Adipose tissue (tissue), 3 donors: ENCODE data around the gene FCGR1A. TPM values are rescaled to one million over a fixed set of nuclear protein-coding genes. Genes with fewer than 3 reads are reported as not detected.
"Not testable (repeated sequence)": the region's sequence is repeated elsewhere in the genome, so short reads cannot be mapped to it uniquely, and the experiment has no call there.

Experiments used
- H3K27ac ChIP-seq: one replicate; pipeline ENCODE4 v1.5.1; 2013; ENCODE audit warnings: low read depth, low read length
- WGBS, 3 donors: extraction: QIAGEN DNeasy Blood & Tissue Kit; methylation state at CpG; one replicate each; pipeline ENCODE4 v1.1.7; 2013; 5-methylcytosine and 5-hydroxymethylcytosine counted together
- polyA plus RNA-seq, 3 donors: library from polyadenylated mRNA; stranded (reverse); fragments of 200-250 nt; gene quantifications; one replicate each; pipeline ENCODE4 v1.2.3, GENCODE V29; 2013
- donor health status: healthy with polysubstance abuse.
- donor health status: Bipolar disorder and iron deficiency.
- donor health status: healthy.

Gene FCGR1A
- polyA plus RNA-seq, 3 donors = 2.0 to 9.7 (median 9.6) TPM

GRCh38 chr1:149771653-149772425 is 10.7 kb upstream of the FCGR1A start:
- WGBS, 3 donors = 61 to 73% (median 64%) methylated on average over 1 to 2 of the region's 4 CpGs
- H3K27ac ChIP-seq = not testable (repeated sequence)

GRCh38 chr1:149775510-149776147 is 6.9 kb upstream of the FCGR1A start:
- not testable (repeated sequence) for H3K27ac ChIP-seq
- WGBS, 3 donors = 27 to 40% (median 30%) methylated on average over 1 of the region's 3 CpGs

DNA sequence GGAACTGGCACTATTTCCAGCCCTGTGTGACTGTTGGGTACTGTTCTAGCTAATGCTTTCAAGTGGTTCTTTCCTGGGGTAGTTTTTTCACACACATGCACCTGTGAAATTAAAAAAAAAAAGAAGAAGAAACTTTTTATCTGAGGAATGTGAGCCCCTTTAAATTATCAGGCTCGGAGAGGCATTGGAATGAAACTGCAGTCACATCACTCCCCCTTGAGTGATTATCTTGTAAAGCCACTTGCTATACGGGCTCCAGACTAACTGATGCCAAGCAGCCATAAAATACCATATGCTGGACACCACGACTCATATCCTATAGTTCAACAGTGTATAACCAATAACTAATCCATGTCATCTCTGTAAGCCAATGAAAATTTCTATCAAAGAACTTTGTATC is 5.4 kb upstream of the FCGR1A start:
- not testable (repeated sequence) for H3K27ac ChIP-seq
- WGBS, 3 donors = 8 to 31% (median 26%) methylated on average over 1 to 2 of the region's 3 CpGs

GRCh38 chr1:149778313-149778712 is 4.2 kb upstream of the FCGR1A start:
- 64 to 75% (median 71%) methylated on average over 1 of the region's 1 CpG for WGBS, 3 donors
- H3K27ac ChIP-seq = not testable (repeated sequence)

GRCh38 chr1:149781413-149781984 is 995 bp upstream of the FCGR1A start:
- WGBS, 3 donors = 76 to 79% (median 76%) methylated on average over 4 to 5 of the region's 5 CpGs
- not testable (repeated sequence) for H3K27ac ChIP-seq

DNA sequence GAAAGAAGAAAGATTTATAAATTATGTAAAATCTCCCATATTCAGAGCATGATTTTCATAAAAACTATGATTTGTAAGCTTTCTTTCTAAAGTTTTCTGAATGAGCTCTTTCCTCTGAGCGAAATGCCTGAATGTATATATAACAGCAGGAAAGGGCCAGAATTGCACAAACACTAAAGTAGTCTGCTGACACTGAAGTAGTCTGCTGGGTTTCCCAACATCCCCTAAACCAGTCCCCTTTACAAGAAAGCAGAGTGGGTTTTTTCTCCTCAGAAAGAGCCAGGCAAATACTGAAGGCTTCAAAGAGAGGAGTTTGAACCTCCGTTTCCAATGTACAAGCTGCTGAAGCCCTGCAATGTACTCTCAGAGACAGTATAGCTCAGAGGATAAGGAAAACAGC is 795 bp downstream of the FCGR1A start:
- H3K27ac ChIP-seq = not testable (repeated sequence)
- WGBS, 3 donors = no CpG with 5 or more reads among the region's 2 CpGs

DNA sequence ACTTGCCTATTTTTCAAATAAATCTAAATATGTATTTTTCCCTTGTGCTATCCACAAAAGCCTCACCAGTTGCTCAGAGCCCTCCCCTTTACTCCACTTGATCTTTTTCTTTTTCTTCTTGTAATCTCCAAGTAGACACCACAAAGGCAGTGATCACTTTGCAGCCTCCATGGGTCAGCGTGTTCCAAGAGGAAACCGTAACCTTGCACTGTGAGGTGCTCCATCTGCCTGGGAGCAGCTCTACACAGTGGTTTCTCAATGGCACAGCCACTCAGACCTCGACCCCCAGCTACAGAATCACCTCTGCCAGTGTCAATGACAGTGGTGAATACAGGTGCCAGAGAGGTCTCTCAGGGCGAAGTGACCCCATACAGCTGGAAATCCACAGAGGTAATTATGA is 1.4 kb downstream of the FCGR1A start:
- H3K27ac ChIP-seq = not testable (repeated sequence)
- WGBS, 3 donors = 43 to 87% (median 51%) methylated on average over 2 to 3 of the region's 4 CpGs

DNA sequence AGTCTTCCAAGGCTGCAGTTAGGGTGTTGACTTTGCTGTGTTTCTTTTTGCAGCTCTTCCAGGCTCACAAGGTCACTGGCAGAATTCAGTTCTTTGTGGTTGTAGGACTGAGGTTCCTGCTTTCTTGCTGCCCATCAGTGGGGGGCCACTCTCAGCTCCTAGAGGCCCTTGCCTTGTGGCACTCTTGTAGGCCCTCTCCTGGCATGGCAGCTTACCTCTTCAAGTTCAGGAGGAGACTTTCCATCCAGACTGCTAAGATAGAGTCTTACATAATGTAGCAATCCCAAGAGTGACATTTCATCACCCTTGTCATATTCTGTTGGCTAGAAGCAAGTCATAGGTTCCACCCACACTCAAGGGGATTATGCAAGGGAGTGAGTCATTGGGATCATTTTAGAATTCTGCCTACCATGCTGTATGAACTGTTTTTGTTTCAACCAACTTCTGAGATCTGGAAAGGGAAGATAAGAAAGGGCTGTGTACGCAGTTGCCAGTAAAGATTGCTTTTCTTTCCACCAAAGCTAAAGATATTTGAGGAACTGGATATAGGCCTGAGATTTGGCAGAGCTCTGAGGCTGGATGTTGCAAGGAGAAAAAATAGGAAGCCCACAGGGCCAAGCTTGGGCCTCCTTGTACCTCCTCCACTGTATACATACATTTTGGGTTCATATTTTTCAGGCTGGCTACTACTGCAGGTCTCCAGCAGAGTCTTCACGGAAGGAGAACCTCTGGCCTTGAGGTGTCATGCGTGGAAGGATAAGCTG is 5.4 kb downstream of the FCGR1A start:
- 50 to 63% methylated on average over 2 to 3 of the region's 3 CpGs; no CpG with 5 or more reads in 1 of the 3 donors for WGBS, 3 donors
- not testable (repeated sequence) for H3K27ac ChIP-seq

DNA sequence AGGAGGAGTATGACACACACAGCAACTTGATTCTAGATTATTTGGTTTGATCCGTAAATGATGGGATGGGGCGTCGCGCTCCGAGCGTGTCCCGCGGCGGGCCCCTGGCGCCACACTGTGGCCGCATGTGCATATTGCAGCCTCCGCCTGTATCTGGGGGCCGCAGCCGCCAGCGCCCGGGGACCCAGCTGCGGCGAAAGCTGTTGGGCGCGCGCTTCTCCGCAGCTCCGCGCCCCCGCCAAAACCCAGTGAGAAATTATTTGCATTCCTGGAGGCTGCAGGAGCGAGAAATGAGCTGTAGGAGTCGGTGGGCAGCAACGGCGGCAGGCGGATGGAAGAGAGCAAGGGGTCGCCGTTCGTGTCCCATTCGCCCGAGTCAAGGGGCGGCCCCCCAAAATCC is 10.0 kb downstream of the FCGR1A start:
- 0 to 1% (median 1%) methylated on average over 15 to 27 of the region's 36 CpGs for WGBS, 3 donors
- not testable (repeated sequence) for H3K27ac ChIP-seq

- not testable (repeated sequence) for H3K27ac ChIP-seq
- 1 to 2% (median 2%) methylated on average over 17 to 39 of the region's 52 CpGs for WGBS, 3 donors
Observed at GRCh38 chr1:149792912-149793515, 10.5 kb downstream of the FCGR1A start.

- 0 to 83% (median 57%) methylated on average over 1 to 4 of the region's 5 CpGs for WGBS, 3 donors
- not testable (repeated sequence) for H3K27ac ChIP-seq
Observed at GRCh38 chr1:149793885-149794284, 11.4 kb downstream of the FCGR1A start.

GRCh38 chr1:149801628-149802027 is 19.1 kb downstream of the FCGR1A start:
- H3K27ac ChIP-seq = not testable (repeated sequence)
- 65 to 89% (median 75%) methylated on average over 1 of the region's 3 CpGs for WGBS, 3 donors

- H3K27ac ChIP-seq = not testable (repeated sequence)
- WGBS, 3 donors = no CpG with 5 or more reads among the region's 4 CpGs
Observed at GRCh38 chr1:149804417-149805080, 22.1 kb downstream of the FCGR1A start.

- not testable (repeated sequence) for H3K27ac ChIP-seq
- WGBS, 3 donors = 36 to 58% (median 57%) methylated on average over 6 to 7 of the region's 7 CpGs
Observed at GRCh38 chr1:149810697-149811405, 28.4 kb downstream of the FCGR1A start.

DNA sequence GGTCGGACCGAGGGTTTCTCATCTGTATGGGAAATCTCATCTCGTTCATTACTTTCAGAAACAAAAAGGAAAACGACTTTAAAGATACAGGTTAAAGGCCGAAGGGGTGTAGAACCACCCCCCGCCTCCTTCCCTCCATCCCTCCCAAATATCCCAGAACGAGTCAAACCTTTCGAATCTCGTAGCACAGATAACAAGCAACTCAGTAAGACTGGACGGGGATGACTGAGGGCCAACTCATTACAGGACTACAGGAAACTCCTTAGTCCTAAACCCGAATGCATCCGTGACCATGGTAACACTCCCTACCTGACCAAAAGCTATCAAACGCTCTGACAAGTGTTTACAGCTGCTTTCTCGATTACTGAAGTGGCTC is 29.0 kb downstream of the FCGR1A start:
- WGBS, 3 donors = 4 to 10% (median 9%) methylated on average over 9 to 12 of the region's 14 CpGs
- not testable (repeated sequence) for H3K27ac ChIP-seq

DNA sequence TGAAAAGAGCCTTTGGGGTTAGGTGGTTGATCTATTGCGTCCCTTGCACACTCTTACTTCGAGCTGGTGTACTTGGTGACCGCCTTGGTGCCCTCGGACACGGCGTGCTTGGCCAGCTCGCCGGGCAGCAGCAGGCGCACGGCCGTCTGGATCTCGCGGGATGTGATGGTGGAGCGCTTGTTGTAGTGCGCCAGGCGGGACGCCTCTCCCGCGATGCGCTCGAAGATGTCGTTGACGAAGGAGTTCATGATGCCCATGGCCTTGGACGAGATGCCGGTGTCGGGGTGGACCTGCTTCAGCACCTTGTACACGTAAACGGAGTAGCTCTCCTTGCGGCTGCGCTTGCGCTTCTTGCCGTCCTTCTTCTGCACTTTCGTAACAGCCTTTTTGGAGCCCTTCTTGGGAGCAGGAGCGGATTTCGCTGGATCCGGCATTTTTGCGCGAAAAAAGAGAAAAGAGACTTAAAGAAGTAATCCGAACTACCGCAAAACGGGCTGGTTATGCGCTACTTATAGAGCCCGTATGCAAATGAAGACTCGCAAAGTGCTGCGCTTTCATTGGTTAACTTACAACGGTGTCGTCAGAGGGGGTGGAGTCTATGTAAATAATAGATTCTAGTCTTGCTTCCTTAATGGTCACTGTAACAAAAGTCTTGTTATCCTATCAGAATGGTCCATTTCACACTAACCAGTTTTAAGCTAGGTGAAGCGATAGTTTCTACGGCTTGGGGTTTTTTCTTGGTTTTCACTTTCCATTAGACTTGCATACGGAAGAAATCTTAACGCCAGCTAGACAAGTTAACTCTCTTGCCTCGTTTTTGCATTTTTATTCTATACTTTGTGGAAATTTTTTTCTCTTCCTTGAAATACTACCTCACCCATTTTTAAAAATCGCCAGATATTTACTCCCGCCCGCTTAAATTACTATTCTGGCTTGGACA is 29.7 kb downstream of the FCGR1A start:
- 1 to 7% (median 1%) methylated on average over 32 to 44 of the region's 55 CpGs for WGBS, 3 donors
- H3K27ac ChIP-seq = not testable (repeated sequence)
